HEK293 (cell line): Measurements from ENCODE around the gene BIVM.
A peak's percentile ranks its signal among the peaks of the same experiment; 100 is the strongest.

ENCODE experiments used
- CTCF ChIA-PET: fragments of 350-600 bp; formaldehyde crosslinking; extraction: SDS; loops from one replicate; lab custom pipeline; 2021; ENCODE audit warnings: antibody characterized with exemption; lab: Yijun Ruan, JAX
- POLR2A ChIA-PET: fragments of 300-600 bp; formaldehyde crosslinking; extraction: SDS; loops from one replicate; lab custom pipeline; 2020; ENCODE audit warnings: antibody characterized with exemption, inconsistent platforms; lab: Yijun Ruan, JAX
- H3K27ac ChIP-seq: fragments of 200-500 bp; sonication (Bioruptor generic); 2 replicates; pipeline ENCODE4 v1.5.1; 2014; ENCODE audit warnings: low read depth, low read length, control low read depth, inconsistent platforms; ENCODE audit errors: extremely low read depth
- H3K36me3 ChIP-seq, 2 experiments: fragments of 200-500 bp in 1 of 2; sonication (Bioruptor generic) in 1 of 2; 1 replicate in 1 of 2; 2 replicates in 1 of 2; pipeline ENCODE4 v1.5.1; 2014 to 2017; ENCODE audit warnings: inconsistent platforms in 2 of 2, low read length in 2 of 2; ENCODE audit not compliant: control insufficient read depth in 2 of 2, insufficient read depth in 1 of 2
- H3K4me1 ChIP-seq: fragments of 200-500 bp; sonication (Bioruptor generic); 2 replicates; pipeline ENCODE4 v1.5.1; 2014; ENCODE audit warnings: mild to moderate bottlenecking, low read length, inconsistent platforms; ENCODE audit not compliant: control insufficient read depth, insufficient read depth
- H3K4me3 ChIP-seq: 2 replicates; pipeline ENCODE4 v1.5.1; 2011; ENCODE audit warnings: low read depth, mild to moderate bottlenecking, control low read depth, low read length, moderate library complexity
- H3K9me3 ChIP-seq: fragments of 200-500 bp; sonication (Bioruptor generic); 2 replicates; pipeline ENCODE4 v1.5.1; 2014; ENCODE audit warnings: low read depth, low read length, inconsistent platforms; ENCODE audit not compliant: control insufficient read depth, insufficient read depth
- KLF10 ChIP-seq: fragments of 450-650 bp; IDR thresholded peaks from 2 replicates; pipeline ENCODE4 v1.5.1; 2018; ENCODE audit warnings: missing biosample characterization, mild to moderate bottlenecking, missing genetic modification characterization
- KLF9 ChIP-seq: fragments of 450-650 bp; formaldehyde crosslinking; IDR thresholded peaks from 2 replicates; pipeline ENCODE4 v1.5.1; 2016; ENCODE audit warnings: missing biosample characterization, missing genetic modification characterization, low read depth
- YY2 ChIP-seq: fragments of 450-650 bp; formaldehyde crosslinking; IDR thresholded peaks from 2 replicates; pipeline ENCODE4 v1.5.1; 2016; ENCODE audit warnings: missing biosample characterization, missing genetic modification characterization
- ZBTB17 ChIP-seq: fragments of 450-650 bp; formaldehyde crosslinking; IDR thresholded peaks from 2 replicates; pipeline ENCODE4 v1.5.1; 2016; ENCODE audit warnings: missing biosample characterization, missing genetic modification characterization
- ZNF112 ChIP-seq: fragments of 450-650 bp; formaldehyde crosslinking; IDR thresholded peaks from 2 replicates; pipeline ENCODE4 v1.5.0; 2017; ENCODE audit warnings: missing biosample characterization, missing genetic modification characterization
- ZNF394 ChIP-seq: fragments of 450-650 bp; formaldehyde crosslinking; IDR thresholded peaks from 2 replicates; pipeline ENCODE4 v1.5.1; 2016; ENCODE audit warnings: missing biosample characterization, missing genetic modification characterization, mild to moderate bottlenecking, moderate library complexity, borderline replicate concordance
- ZNF488 ChIP-seq: fragments of 450-650 bp; formaldehyde crosslinking; IDR thresholded peaks from 2 replicates; pipeline ENCODE4 v1.5.1; 2016; ENCODE audit warnings: missing biosample characterization, missing genetic modification characterization
- ZNF518A ChIP-seq: fragments of 450-650 bp; formaldehyde crosslinking; conservative IDR thresholded peaks from 2 replicates; pipeline ENCODE4 v1.5.1; 2016; ENCODE audit warnings: low read depth, missing biosample characterization, missing genetic modification characterization
- ZNF561 ChIP-seq: fragments of 450-650 bp; IDR thresholded peaks from 2 replicates; pipeline ENCODE4 v1.5.1; 2018; ENCODE audit warnings: missing biosample characterization, missing genetic modification characterization, borderline replicate concordance
- ZNF654 ChIP-seq: fragments of 450-650 bp; formaldehyde crosslinking; IDR thresholded peaks from 2 replicates; pipeline ENCODE4 v1.5.1; 2016; ENCODE audit warnings: low read depth, missing biosample characterization, missing genetic modification characterization
- ZNF776 ChIP-seq: fragments of 450-650 bp; formaldehyde crosslinking; IDR thresholded peaks from 2 replicates; pipeline ENCODE4 v1.5.0; 2017; ENCODE audit warnings: missing biosample characterization, missing genetic modification characterization, borderline replicate concordance

BIVM gene

GRCh38 chr13:102868366-102868936, 69.5 kb downstream of the BIVM start (continued):
- no peak for TF ChIP-seq ZNF488 (tag by site-specific recombination)
- TF ChIP-seq, all 188 proteins: peak for 0

GRCh38 chr13:102869948-102870676, 71.2 kb downstream of the BIVM start:
- Histone ChIP-seq H3K27ac (no peak overlapping the region), H3K36me3 (peaks cover 18 to 62% of the 10 kb centered on the region in 2 experiments)

GRCh38 chr13:102870677-102871415, 71.9 kb downstream of the BIVM start:
- Histone ChIP-seq H3K4me1 (no peaks in the 10 kb centered on the region), H3K4me3 (no peak overlapping the region), H3K36me3 (peaks cover 18 to 63% of the 10 kb centered on the region in 2 experiments), H3K27ac (no peak overlapping the region), H3K9me3 (no peaks in the 10 kb centered on the region)
- CTCF ChIA-PET = interaction anchor here (0.5 to 1.9 kb wide), 19 partner anchors 10 to 1462 kb away, joined by 3 to 17 read pairs (median 4); no protein-coding TSS in a partner anchor
- POLR2A ChIA-PET = interaction anchor here (0.6 kb wide), 1 partner anchor 25 kb away, joined by 4 read pairs; no protein-coding TSS in a partner anchor
- TF ChIP-seq ZNF518A (tag by site-specific recombination) (no peak), ZNF654 (tag by site-specific recombination) (peak; percentile 72), KLF10 (tag by site-specific recombination) (no peak), ZNF561 (no peak), ZNF776 (no peak), ZNF394 (no peak), YY2 (tag by site-specific recombination) (no peak)
- TF ChIP-seq, all 188 proteins: peak for 1

More at GRCh38 chr13:102869948-102870676, 71.2 kb downstream of the BIVM start:
- ChIA-PET CTCF (interaction anchor here (0.5 to 1.9 kb wide), 22 partner anchors 9 to 1461 kb away, joined by 3 to 17 read pairs (median 4); no protein-coding TSS in a partner anchor), POLR2A (interaction anchor here (0.6 kb wide), 1 partner anchor 26 kb away, joined by 4 read pairs; no protein-coding TSS in a partner anchor)
- TF ChIP-seq ZNF112 (no peak), ZBTB17 (tag by site-specific recombination) (peak; percentile 70), KLF9 (tag by site-specific recombination) (no peak)
- Histone ChIP-seq H3K4me3 (no peak overlapping the region), H3K4me1 (no peaks in the 10 kb centered on the region), H3K9me3 (no peaks in the 10 kb centered on the region)
